Smooth muscle cell (in vitro differentiated cells): Measurements from ENCODE around the gene FAM163B. TPM values are rescaled to one million over a fixed set of nuclear protein-coding genes. Genes with fewer than 3 reads are reported as not detected.

ENCODE experiments used
- DNase-seq: peaks from one replicate; lab custom pipeline; 2025; ENCODE audit not compliant: unreplicated experiment; lab: John Stamatoyannopoulos, UW
- H2AFZ ChIP-seq: fragments of 200-600 bp; sonication (generic); 2 replicates; pipeline ENCODE4 v1.6.0; 2016; ENCODE audit warnings: antibody characterized with exemption, low read depth, mild to moderate bottlenecking
- H3F3A ChIP-seq: fragments of 200-600 bp; sonication (generic); 2 replicates; pipeline ENCODE4 v1.6.0; 2017; ENCODE audit warnings: antibody characterized with exemption, low read depth
- H3K27ac ChIP-seq: fragments of 200-600 bp; sonication (generic); 2 replicates; pipeline ENCODE4 v1.5.1; 2016; ENCODE audit warnings: low read depth, mild to moderate bottlenecking
- H3K27me3 ChIP-seq: fragments of 200-600 bp; sonication (generic); 2 replicates; pipeline ENCODE4 v1.6.1; 2016; ENCODE audit warnings: low read depth, mild to moderate bottlenecking
- H3K36me3 ChIP-seq: fragments of 200-600 bp; sonication (generic); 2 replicates; pipeline ENCODE4 v1.5.1; 2016; ENCODE audit warnings: low read depth
- H3K4me1 ChIP-seq: fragments of 200-600 bp; sonication (generic); 2 replicates; pipeline ENCODE4 v1.5.1; 2016; ENCODE audit warnings: low read depth
- H3K4me2 ChIP-seq: fragments of 200-600 bp; sonication (generic); 2 replicates; pipeline ENCODE4 v1.6.0; 2016; ENCODE audit warnings: mild to moderate bottlenecking
- H3K4me3 ChIP-seq: fragments of 200-600 bp; sonication (generic); 2 replicates; pipeline ENCODE4 v1.5.1; 2016; ENCODE audit warnings: mild to moderate bottlenecking
- H3K79me2 ChIP-seq: fragments of 200-600 bp; sonication (generic); 2 replicates; pipeline ENCODE4 v1.6.0; 2016; ENCODE audit warnings: low read depth, mild to moderate bottlenecking
- H3K9ac ChIP-seq: fragments of 200-600 bp; sonication (generic); 2 replicates; pipeline ENCODE4 v1.6.0; 2016; ENCODE audit warnings: low read depth
- H3K9me3 ChIP-seq: fragments of 200-600 bp; sonication (generic); replicated peaks from 2 replicates; pipeline ENCODE4 v1.5.1; 2016; ENCODE audit warnings: low read depth
- H4K20me1 ChIP-seq: fragments of 200-600 bp; sonication (generic); 2 replicates; pipeline ENCODE4 v1.6.0; 2016; ENCODE audit warnings: low read depth
- WGBS: methylation state at CpG from one replicate; pipeline ENCODE4 v1.1.7; 2016; ENCODE audit warnings: low lambda C conversion rate; 5-methylcytosine and 5-hydroxymethylcytosine counted together
- polyA plus RNA-seq: library from polyadenylated mRNA; unstranded; fragments of >200 nt; fragmentation: Nextera tagmentation; extraction: Ambion mirVana; gene quantifications from 2 replicates; pipeline ENCODE4 v1.2.1, GENCODE V29; 2016
- total RNA-seq: library from RNA; depleted of rRNA; stranded (reverse); fragments of >200 nt; gene quantifications from 2 replicates; pipeline ENCODE4 v1.2.3, GENCODE V29; 2014
- TF ChIP-seq, protein P1 (sequence below): fragments of 200-600 bp; sonication (generic); IDR thresholded peaks from 2 replicates; pipeline ENCODE4 v1.5.1; 2017; ENCODE audit warnings: borderline replicate concordance, mild to moderate bottlenecking, antibody characterized with exemption; ENCODE audit not compliant: insufficient read depth, poor library complexity, severe bottlenecking

The FAM163B gene
- total and polyA plus RNA-seq, 2 experiments from 2014 or later: 0.49 to 3.4 TPM

DNA sequence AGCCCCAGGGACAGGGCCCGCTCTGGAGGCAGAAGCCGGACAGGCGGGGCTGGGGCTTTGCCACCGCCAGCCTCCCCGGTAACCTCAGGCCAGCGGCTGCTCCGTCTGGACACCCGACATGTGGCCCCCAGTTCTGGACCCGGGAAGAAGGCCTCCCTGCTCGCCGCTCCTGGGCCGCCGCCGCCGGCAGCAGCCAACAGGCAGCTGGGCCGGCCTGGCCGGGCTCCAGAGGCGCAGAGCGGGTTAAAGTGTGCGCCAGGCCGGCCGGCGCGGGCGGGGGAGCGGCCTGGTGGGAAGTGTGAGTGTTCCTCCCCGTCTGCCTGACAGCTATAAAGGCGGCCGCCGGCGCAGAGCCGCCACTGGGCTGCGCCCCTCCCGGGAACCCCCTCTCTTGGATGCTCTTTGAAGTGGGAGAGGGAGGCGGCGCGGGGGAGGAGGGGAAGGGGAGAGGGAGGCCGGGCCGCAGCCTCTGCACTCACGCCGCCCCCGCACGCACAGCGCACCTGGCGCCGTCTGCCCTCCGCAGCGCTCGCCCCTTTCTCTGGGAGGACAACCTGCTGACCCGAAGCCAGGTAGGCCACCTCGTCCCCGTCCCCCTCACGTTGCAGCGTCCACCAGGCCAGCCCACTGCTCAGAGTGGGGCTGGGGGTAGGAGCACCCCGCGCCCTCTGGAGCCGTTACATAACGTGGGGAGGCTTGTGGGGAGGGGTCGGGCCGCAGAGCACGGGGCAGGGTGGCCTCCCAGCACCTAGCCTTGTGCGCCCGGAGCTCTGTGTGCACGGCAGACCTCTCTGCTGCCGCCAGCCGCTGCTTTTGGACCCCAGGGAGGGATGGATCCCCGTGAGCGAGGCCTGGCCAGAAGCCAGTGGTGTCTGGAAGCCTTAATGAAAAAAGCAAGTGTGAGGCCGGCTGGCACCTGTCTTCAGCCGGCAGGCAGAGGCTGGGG is 74.6 kb downstream of the FAM163B start, which contains the start of gene ADAMTSL2:
Gene ADAMTSL2, plus strand, starts transcription at position 359 of the 946 bp plus-strand sequence. CDS start 2,009 bp downstream, outside the sequence.
- Histone ChIP-seq H3K36me3 (no peaks in the 10 kb centered on the region), H3K4me2 (peak within 1 kb of the TSS; percentile 91), H3K27me3 (no peaks in the 10 kb centered on the region), H3F3A (no peaks in the 10 kb centered on the region), H2AFZ (peak within 1 kb of the TSS; percentile 45), H3K9me3 (no peaks in the 10 kb centered on the region), H3K4me3 (peak within 1 kb of the TSS; percentile 46), H3K27ac (no peak within 1 kb of the TSS), H3K9ac (no peak within 1 kb of the TSS), H3K4me1 (peaks cover 12% of the 10 kb centered on the region), H4K20me1 (no peaks in the 10 kb centered on the region), H3K79me2 (peaks cover 4% of the 10 kb centered on the region)
- TF ChIP-seq, protein P1, sequence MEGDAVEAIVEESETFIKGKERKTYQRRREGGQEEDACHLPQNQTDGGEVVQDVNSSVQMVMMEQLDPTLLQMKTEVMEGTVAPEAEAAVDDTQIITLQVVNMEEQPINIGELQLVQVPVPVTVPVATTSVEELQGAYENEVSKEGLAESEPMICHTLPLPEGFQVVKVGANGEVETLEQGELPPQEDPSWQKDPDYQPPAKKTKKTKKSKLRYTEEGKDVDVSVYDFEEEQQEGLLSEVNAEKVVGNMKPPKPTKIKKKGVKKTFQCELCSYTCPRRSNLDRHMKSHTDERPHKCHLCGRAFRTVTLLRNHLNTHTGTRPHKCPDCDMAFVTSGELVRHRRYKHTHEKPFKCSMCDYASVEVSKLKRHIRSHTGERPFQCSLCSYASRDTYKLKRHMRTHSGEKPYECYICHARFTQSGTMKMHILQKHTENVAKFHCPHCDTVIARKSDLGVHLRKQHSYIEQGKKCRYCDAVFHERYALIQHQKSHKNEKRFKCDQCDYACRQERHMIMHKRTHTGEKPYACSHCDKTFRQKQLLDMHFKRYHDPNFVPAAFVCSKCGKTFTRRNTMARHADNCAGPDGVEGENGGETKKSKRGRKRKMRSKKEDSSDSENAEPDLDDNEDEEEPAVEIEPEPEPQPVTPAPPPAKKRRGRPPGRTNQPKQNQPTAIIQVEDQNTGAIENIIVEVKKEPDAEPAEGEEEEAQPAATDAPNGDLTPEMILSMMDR: no peak
- peak; percentile 33 for DNase-seq
- WGBS: 8% methylated on average over 54 of the region's 70 CpGs

DNA sequence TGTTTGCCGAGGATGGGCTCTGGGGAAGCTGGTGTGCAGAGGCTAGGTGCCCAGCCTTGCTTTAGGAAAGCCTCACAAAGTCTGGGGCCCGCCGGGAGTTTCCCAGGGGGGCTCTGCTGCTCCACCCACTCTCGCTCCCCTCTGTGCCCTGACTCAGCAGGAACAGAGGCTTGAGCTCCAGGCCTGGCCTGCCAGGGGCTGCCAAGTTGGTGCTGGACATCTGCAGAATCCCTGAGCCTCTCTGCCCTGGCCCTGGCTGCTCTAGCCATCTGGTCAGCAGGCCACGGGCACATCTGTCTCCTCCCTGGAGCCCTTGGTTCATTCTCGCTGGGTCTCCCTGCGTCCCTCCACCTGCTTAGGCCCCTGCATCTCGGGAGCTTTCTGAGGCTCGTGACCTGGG is 75.3 kb downstream of the FAM163B start:
- H3K4me2 ChIP-seq: peak overlapping the region; percentile 91
- no peak overlapping the region for H3K9ac ChIP-seq
- H2AFZ ChIP-seq: peak overlapping the region; percentile 45
- no peak overlapping the region for H3K27ac ChIP-seq
- WGBS: 63% methylated on average over 9 of the region's 9 CpGs
- H3F3A ChIP-seq: no peaks in the 10 kb centered on the region
- peaks cover 4% of the 10 kb centered on the region for H3K79me2 ChIP-seq
- no peaks in the 10 kb centered on the region for H3K9me3 ChIP-seq
- H3K4me1 ChIP-seq: peaks cover 12% of the 10 kb centered on the region
- DNase-seq: no peak
- no peaks in the 10 kb centered on the region for H4K20me1 ChIP-seq
- no peaks in the 10 kb centered on the region for H3K27me3 ChIP-seq
- peak overlapping the region; percentile 46 for H3K4me3 ChIP-seq
- TF ChIP-seq, protein P1: no peak
- no peaks in the 10 kb centered on the region for H3K36me3 ChIP-seq

DNA sequence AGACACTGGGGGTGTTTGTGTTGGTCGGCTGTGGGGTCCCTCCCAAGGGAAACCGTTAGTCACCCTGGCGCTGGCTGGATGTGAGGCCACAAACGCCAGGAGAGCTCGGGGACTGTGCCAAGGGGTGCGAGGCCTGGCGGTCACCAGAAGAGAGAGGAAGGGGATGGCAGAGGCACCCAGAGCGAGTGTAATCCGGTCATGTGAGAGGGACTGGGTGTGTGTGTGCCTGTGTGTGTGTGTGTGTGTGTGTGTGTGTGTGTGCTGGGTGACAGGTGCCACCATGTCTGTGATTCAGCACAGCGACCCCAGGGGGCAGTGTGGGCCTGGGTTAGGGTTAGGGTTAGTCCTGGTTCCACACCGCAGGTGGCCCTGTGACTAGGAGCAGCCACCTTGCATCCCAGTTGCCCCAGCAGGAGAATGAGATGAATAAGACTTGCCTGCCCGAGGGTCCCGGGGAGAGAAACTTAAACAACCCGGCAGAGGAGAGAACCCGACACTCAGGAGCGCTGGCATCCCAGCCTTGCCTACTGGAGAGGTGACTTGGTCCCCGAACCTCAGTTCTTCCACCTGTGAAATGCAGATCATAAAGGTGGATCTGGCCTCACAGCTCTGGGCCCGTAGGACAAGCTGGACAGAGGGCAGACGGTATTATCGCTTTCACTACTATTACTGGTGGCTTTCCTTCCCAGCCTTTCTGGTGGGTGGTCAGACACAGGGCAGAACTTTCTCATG is 76.1 kb downstream of the FAM163B start:
- Histone ChIP-seq H3K4me3 (no peak overlapping the region), H3K4me1 (peaks cover 12% of the 10 kb centered on the region), H3K4me2 (no peak overlapping the region), H4K20me1 (no peaks in the 10 kb centered on the region), H3K79me2 (peaks cover 4% of the 10 kb centered on the region), H3K27me3 (no peaks in the 10 kb centered on the region), H3F3A (no peaks in the 10 kb centered on the region), H3K9me3 (no peaks in the 10 kb centered on the region), H2AFZ (no peak overlapping the region), H3K36me3 (no peaks in the 10 kb centered on the region), H3K27ac (no peak overlapping the region), H3K9ac (no peak overlapping the region)
- TF ChIP-seq, protein P1: peak; percentile 50
- peak; percentile 8 for DNase-seq
- 75% methylated on average over 20 of the region's 20 CpGs for WGBS
